Measurements from ENCODE around the gene CASTOR1.

CASTOR1 gene

GRCh38 chr22:30247561-30247960, 41.7 kb downstream of the CASTOR1 start:
- DNase-seq (ENCODE audit: low read depth in 4 of 4, low spot score in 1 of 4): no peak

GRCh38 chr22:30246814-30247376, 42.4 kb downstream of the CASTOR1 start:
- no peak for DNase-seq (ENCODE audit: low read depth in 4 of 4, low spot score in 1 of 4)

DNA sequence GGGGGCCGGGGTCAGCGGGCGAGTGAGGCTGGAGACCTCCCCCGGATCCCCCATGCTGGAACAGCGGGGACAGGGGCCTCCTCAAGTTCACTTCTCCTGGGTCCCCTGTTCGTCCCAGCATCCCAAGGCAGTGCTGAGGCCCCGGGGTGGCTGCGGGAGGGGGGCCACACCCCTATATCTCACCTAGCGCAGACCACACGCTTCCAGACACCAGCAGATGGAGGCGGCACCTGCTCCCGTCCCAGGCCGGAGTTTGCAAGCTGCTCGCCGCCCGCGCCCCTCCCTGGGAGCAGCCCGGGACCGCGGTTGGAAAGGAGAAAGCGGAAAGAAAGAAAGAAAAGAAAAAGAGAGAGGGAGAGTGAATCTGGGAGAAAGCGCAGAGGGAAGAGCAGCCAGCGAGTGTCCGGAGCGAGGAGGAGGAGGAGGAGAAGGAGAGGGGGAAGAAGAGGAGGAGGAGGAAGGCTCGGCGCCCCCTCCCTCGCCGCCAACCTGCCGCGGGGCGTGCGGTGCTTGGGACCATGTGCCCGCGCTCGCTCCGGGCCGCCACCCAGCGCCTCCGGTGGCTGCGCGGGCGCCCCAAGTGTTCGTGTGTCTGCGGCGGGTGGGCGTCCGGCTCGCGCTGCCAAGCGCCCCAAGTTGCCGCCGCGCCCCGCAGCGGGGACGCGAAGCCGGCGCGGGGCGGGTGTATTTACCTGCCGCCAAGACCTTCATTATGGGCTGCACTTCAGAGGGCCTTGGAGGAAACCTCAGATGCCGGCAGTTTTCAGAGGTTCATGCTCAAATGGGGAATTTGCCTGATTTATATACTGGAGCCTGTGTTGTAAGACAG, 43.1 kb downstream of the CASTOR1 start, which contains the start of gene LIF:
Gene LIF (minus strand): TSS at position 775 of the 829 bp plus-strand sequence. CDS start 64 bp downstream, at position 711.
- peak in 1 of 4 experiments; percentile 34 for DNase-seq (ENCODE audit: low read depth in 4 of 4, low spot score in 1 of 4)

DNA sequence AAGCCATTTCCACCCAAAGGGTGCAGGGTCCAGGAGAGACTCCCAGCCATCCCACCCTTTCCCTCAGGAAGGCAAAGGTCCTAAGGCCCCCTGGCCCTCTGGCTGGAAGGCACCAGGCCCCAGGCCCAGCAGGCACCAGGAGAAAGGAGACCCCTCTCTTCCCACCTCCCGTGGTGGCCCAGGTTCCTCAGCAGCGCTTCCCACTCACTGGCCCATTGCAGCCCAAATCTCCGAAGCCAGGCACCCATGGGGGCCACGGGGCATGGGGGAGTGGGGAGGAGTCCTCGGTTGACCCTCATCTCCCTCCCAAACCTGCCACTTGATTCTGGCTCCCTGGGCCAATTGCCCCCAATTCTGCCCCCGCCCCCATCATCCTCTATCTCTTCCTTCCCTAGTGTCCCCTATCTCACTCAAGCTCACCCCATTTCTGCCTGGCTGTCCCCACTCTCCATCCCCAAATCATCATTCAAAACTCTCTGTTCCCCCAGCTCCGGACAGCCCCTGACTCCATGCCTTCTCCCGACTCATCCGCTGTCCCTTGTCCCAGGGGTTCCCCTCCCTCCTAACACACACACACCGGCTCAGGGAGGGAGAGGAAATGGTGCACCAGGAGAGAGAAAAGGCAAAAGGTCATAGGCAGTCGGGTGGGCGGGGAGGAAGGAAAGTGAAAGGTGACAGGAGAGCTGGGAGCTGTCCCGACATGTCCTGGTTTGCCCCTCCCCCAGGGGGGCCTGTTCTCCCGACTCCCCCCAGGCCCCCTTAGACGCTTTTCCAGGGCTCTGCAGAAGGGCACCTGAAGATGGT, 43.9 kb downstream of the CASTOR1 start:
- no peak for DNase-seq (ENCODE audit: low read depth in 4 of 4, low spot score in 1 of 4)

GRCh38 chr22:30244641-30245040, 44.7 kb downstream of the CASTOR1 start:
- no peak for DNase-seq (ENCODE audit: low read depth in 4 of 4, low spot score in 1 of 4)

GRCh38 chr22:30244066-30244465, 45.2 kb downstream of the CASTOR1 start:
- DNase-seq (ENCODE audit: low read depth in 4 of 4, low spot score in 1 of 4): no peak

GRCh38 chr22:30243661-30244060, 45.6 kb downstream of the CASTOR1 start:
- DNase-seq (ENCODE audit: low read depth in 4 of 4, low spot score in 1 of 4): no peak

- DNase-seq (ENCODE audit: low read depth in 4 of 4, low spot score in 1 of 4): no peak
Measured at GRCh38 chr22:30241576-30242371, 47.5 kb downstream of the CASTOR1 start.

GRCh38 chr22:30240541-30241417, 48.5 kb downstream of the CASTOR1 start:
- DNase-seq (ENCODE audit: low read depth in 4 of 4, low spot score in 1 of 4): no peak

DNA sequence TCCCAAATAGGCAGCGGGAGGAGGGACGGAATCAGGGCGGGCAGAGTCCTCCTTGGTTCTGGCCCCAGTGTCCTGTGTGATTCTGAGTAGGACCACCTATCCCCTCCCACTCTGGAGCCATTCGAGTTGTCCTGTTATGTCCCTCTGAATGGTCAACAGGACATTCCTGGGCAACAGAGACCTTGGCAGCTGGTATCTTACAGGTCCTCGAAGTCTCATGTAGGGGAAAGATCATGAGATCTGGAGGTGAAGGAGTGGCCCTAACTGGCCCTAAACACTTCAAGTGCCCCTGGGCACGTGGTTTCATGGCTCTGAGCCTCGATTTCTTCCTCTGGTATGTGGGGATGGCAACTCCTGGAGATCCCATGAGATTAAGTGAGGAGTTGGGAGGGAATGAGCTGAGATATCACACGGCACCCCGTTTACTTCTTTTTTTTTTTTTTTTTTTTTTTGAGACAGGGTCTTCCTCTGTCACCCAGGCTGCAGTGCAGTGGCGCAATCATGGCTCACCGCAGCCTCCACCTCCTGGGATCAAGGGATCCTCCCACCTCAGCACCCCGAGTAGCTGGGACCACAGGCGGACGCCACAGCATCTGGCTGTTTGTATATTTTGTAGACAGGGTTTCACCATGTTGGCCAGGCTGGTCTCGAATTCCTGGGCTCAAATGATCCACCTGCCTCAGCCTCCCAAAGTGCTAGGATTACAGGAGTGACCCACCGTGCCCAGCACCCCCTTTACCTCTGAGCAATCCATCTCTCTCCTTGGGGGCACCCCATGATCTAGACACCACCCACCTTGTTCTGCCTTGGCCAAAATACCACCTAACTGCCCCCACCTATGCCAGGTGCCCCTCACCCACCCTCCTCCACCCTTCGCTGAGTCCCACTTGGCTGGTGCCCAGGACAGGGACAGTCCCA, 49.6 kb downstream of the CASTOR1 start:
- no peak for DNase-seq (ENCODE audit: low read depth in 4 of 4, low spot score in 1 of 4)

- DNase-seq (ENCODE audit: low read depth in 4 of 4, low spot score in 1 of 4): no peak
Measured at GRCh38 chr22:30238661-30239487, 50.4 kb downstream of the CASTOR1 start.

DNA sequence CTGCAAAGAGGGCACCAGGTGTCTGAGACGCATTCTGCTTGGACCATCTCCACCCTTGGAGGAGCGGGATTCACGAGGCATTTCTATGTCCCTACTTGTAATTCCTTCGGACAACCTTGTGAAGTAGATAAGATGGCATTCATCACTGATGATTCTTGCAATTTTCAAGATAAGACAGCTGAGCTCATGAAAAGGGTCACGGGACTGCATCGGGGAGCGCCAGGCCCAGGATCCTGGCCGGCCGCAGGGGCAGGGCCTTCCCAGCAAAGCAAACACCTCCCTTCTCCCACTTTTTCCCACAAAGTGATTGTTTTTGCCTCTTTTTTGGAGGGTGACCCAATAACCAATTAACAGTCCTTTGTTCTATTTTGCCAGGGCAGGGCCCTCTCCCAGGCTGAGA, 51.2 kb downstream of the CASTOR1 start:
- no peak for DNase-seq (ENCODE audit: low read depth in 4 of 4, low spot score in 1 of 4)

- no peak for DNase-seq (ENCODE audit: low read depth in 4 of 4, low spot score in 1 of 4)
Measured at GRCh38 chr22:30236875-30237274, 52.4 kb downstream of the CASTOR1 start.

DNA sequence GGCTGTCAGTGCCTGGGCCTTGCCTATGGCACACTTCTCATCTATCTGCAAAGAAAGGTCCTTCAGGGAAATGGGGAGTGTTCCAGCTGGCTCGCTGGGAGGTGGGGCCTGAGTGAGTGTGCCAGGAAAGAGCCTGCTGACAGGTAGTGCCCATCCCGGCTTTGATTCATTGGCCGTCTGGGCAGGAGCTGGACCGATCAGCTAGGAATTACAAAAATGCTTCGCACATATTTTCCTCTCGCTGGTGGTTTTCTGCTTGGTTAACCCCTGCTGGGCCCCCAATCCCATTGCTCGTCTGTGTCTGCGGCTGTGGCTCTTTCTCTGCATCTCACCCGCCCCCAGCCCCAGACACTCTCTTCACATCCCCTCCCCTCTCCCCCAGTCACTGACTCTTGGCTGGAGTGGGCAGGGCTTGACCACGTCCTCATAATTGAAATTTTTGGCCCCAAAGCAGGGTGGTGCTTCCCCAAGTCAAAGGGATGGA, 53.6 kb downstream of the CASTOR1 start:
- no peak for DNase-seq (ENCODE audit: low read depth in 4 of 4, low spot score in 1 of 4)
